Mesenchymal stem cell (in vitro differentiated cells and primary cell): ENCODE data around the gene LRFN2.

Source experiments
- DNase-seq: peaks from one replicate; pipeline ENCODE4 v3.0.0-alpha.2; 2013
- H2AFZ ChIP-seq: one replicate; pipeline ENCODE4 v1.6.1; 2013; ENCODE audit warnings: low read depth, mild to moderate bottlenecking, control low read depth, inconsistent platforms, low read length, moderate library complexity
- H2AK5ac ChIP-seq: 2 replicates; pipeline ENCODE4 v1.6.1; 2013; ENCODE audit warnings: low read length, moderate library complexity, mild to moderate bottlenecking, inconsistent platforms; ENCODE audit not compliant: severe bottlenecking
- H2BK120ac ChIP-seq: one replicate; pipeline ENCODE4 v1.6.1; 2013; ENCODE audit warnings: low read depth, mild to moderate bottlenecking, inconsistent platforms, low read length, moderate library complexity
- H2BK12ac ChIP-seq, 2 experiments: one replicate each; pipeline ENCODE4 v1.6.1; 2013; ENCODE audit warnings: inconsistent platforms in 2 of 2, low read length in 2 of 2, mild to moderate bottlenecking in 2 of 2, moderate library complexity in 2 of 2, control low read depth in 1 of 2
- H2BK15ac ChIP-seq: one replicate; pipeline ENCODE4 v1.6.1; 2013; ENCODE audit warnings: mild to moderate bottlenecking, low read depth, inconsistent platforms; ENCODE audit not compliant: poor library complexity, severe bottlenecking
- H2BK5ac ChIP-seq: 2 replicates; pipeline ENCODE4 v1.6.1; 2013; ENCODE audit warnings: low read depth, mild to moderate bottlenecking, low read length, control low read depth, inconsistent platforms; ENCODE audit not compliant: poor library complexity, severe bottlenecking
- H3K14ac ChIP-seq, 2 experiments: one replicate each; pipeline ENCODE4 v1.6.1; 2013; ENCODE audit warnings: inconsistent platforms in 2 of 2, low read length in 2 of 2, control low read depth in 1 of 2, mild to moderate bottlenecking in 1 of 2, moderate library complexity in 1 of 2
- H3K18ac ChIP-seq, 2 experiments: one replicate each; pipeline ENCODE4 v1.6.1; 2013; ENCODE audit warnings: inconsistent platforms in 2 of 2, low read length in 2 of 2, control low read depth in 1 of 2, low read depth in 1 of 2, mild to moderate bottlenecking in 1 of 2
- H3K23ac ChIP-seq, 2 experiments: one replicate each; pipeline ENCODE4 v1.6.1; 2013; ENCODE audit warnings: inconsistent platforms in 2 of 2, low read length in 2 of 2, mild to moderate bottlenecking in 2 of 2, moderate library complexity in 2 of 2, control low read depth in 1 of 2
- H3K27ac ChIP-seq: 2 replicates; pipeline ENCODE4 v1.5.1; 2013; ENCODE audit warnings: mild to moderate bottlenecking, moderate library complexity, low read length, control low read depth, inconsistent platforms; ENCODE audit not compliant: poor library complexity, severe bottlenecking
- H3K27me3 ChIP-seq, 2 experiments: 2 replicates each; pipeline versions ENCODE4 v1.6.1 to v1.7.0; 2013; ENCODE audit warnings: low read length in 2 of 2, mild to moderate bottlenecking in 2 of 2, moderate library complexity in 2 of 2, control low read depth in 1 of 2, inconsistent platforms in 1 of 2; ENCODE audit not compliant: control insufficient read depth in 1 of 2, insufficient read depth in 1 of 2
- H3K36me3 ChIP-seq, 2 experiments: 2 replicates each; pipeline versions ENCODE4 v1.6.1 to v1.7.0; 2013; ENCODE audit warnings: low read length in 2 of 2, control low read depth in 1 of 2, inconsistent platforms in 1 of 2, low read depth in 1 of 2, mild to moderate bottlenecking in 1 of 2; ENCODE audit not compliant: insufficient read depth in 2 of 2, control insufficient read depth in 1 of 2
- H3K4ac ChIP-seq, 2 experiments: one replicate each; pipeline ENCODE4 v1.6.1; 2013; ENCODE audit warnings: inconsistent platforms in 2 of 2, low read length in 2 of 2, mild to moderate bottlenecking in 2 of 2, moderate library complexity in 2 of 2, control low read depth in 1 of 2, low read depth in 1 of 2
- H3K4me1 ChIP-seq: 2 replicates; pipeline ENCODE4 v1.6.1; 2013; ENCODE audit warnings: low read depth, low read length, control low read depth; ENCODE audit not compliant: control insufficient read depth, insufficient read depth
- H3K4me2 ChIP-seq: 2 replicates; pipeline ENCODE4 v1.6.1; 2013; ENCODE audit warnings: low read length, mild to moderate bottlenecking, inconsistent platforms; ENCODE audit not compliant: poor library complexity, severe bottlenecking
- H3K4me3 ChIP-seq, 2 experiments: 2 replicates each; pipeline versions ENCODE4 v1.5.1 to v1.7.0; 2013; ENCODE audit warnings: low read length in 2 of 2, mild to moderate bottlenecking in 2 of 2, control low read depth in 1 of 2, low read depth in 1 of 2; ENCODE audit not compliant: insufficient read depth in 1 of 2
- H3K79me1 ChIP-seq: replicated peaks from 2 replicates; pipeline ENCODE4 v1.6.1; 2013; ENCODE audit warnings: mild to moderate bottlenecking, control low read depth, low read length, inconsistent platforms; ENCODE audit not compliant: poor library complexity, severe bottlenecking
- H3K9ac ChIP-seq: 2 replicates; pipeline ENCODE4 v1.7.0; 2013; ENCODE audit warnings: mild to moderate bottlenecking, low read length, moderate library complexity
- H3K9me3 ChIP-seq: 2 replicates; pipeline ENCODE4 v1.7.0; 2013; ENCODE audit warnings: mild to moderate bottlenecking, low read length; ENCODE audit not compliant: control insufficient read depth
- H4K8ac ChIP-seq: one replicate; pipeline ENCODE4 v1.6.1; 2013; ENCODE audit warnings: inconsistent platforms, mild to moderate bottlenecking, low read length, moderate library complexity
- H4K91ac ChIP-seq: one replicate; pipeline ENCODE4 v1.6.1; 2013; ENCODE audit warnings: mild to moderate bottlenecking, low read length, inconsistent platforms
- WGBS: methylation state at CpG from one replicate; pipeline ENCODE4 v1.1.7; 2013; ENCODE audit warnings: mixed read lengths; 5-methylcytosine and 5-hydroxymethylcytosine counted together

The LRFN2 gene

DNA sequence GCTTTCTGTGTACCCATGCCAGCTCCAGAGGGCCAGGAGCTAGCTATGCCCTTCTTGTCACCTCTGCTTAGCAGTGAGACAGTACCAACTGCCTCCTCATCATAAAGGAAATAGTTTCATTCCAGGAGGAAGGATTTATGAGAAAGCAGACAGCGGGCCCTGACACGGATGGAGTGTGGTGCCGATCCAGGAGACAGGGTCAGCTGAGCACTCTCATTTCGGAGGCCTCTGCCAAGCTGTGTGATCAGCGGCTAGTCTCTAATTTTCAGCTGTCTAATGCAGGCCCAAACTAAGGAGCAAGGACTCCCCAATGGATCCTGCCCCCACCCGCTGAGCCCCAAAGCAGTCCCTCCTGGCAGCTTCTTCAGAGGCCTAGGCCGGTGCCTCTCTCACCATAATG lies 103.1 kb downstream of the LRFN2 start:
- Histone ChIP-seq H3K27ac (no peak overlapping the region), H3K14ac (no peak overlapping the region), H3K4ac (no peak overlapping the region), H3K18ac (no peak overlapping the region), H3K4me1 (no peaks in the 10 kb centered on the region), H4K8ac (no peak overlapping the region), H2BK12ac (no peak overlapping the region), H3K9ac (no peak overlapping the region), H3K9me3 (no peaks in the 10 kb centered on the region), H3K27me3 (peaks cover 4 to 68% of the 10 kb centered on the region in 2 experiments), H2AFZ (no peak overlapping the region), H2AK5ac (no peak overlapping the region), H3K23ac (no peak overlapping the region), H2BK15ac (no peak overlapping the region), H4K91ac (no peak overlapping the region), H2BK120ac (no peak overlapping the region), H3K4me2 (no peak overlapping the region), H3K79me1 (no peaks in the 10 kb centered on the region), H3K36me3 (no peaks in the 10 kb centered on the region), H3K4me3 (no peak overlapping the region), H2BK5ac (no peak overlapping the region)
- no peak for DNase-seq
- WGBS = 74% methylated on average over 7 of the region's 7 CpGs

DNA sequence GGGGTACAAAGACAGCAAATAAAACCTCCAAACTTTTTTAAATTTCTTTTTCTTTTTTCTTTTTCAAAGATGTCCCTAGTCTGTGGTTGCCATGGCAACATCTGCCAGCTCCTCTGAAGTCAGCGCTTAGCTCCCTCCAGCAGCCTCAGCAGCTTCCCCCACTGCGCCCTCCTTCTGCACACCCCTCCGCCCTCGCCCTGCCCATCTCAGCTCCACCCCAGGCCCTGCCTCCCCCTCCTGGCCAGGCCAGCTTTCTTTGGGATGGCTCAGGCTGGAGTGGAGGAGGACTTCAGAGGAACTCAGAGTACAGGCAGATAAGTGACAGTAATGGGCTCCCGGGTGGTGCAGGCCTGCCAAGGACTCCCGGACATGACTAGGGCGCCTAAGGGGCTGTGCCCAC lies 104.6 kb downstream of the LRFN2 start:
- no peak overlapping the region for H2BK12ac ChIP-seq
- H3K9ac ChIP-seq = no peak overlapping the region
- no peak overlapping the region for H2AFZ ChIP-seq
- H4K8ac ChIP-seq = no peak overlapping the region
- H3K18ac ChIP-seq = no peak overlapping the region
- H2BK5ac ChIP-seq = no peak overlapping the region
- H4K91ac ChIP-seq = no peak overlapping the region
- no peak overlapping the region for H3K27ac ChIP-seq
- H3K4me1 ChIP-seq = no peaks in the 10 kb centered on the region
- H3K27me3 ChIP-seq = peaks cover 14 to 68% of the 10 kb centered on the region in 2 experiments
- no peak overlapping the region for H3K14ac ChIP-seq
- no peaks in the 10 kb centered on the region for H3K36me3 ChIP-seq
- H3K9me3 ChIP-seq = no peaks in the 10 kb centered on the region
- no peak overlapping the region for H3K4me2 ChIP-seq
- H2AK5ac ChIP-seq = no peak overlapping the region
- H3K79me1 ChIP-seq = no peaks in the 10 kb centered on the region
- no peak overlapping the region for H3K4me3 ChIP-seq
- no peak overlapping the region for H2BK15ac ChIP-seq
- no peak overlapping the region for H3K4ac ChIP-seq
- DNase-seq = no peak
- H2BK120ac ChIP-seq = no peak overlapping the region
- H3K23ac ChIP-seq = no peak overlapping the region
- 71% methylated on average over 5 of the region's 7 CpGs for WGBS

DNA sequence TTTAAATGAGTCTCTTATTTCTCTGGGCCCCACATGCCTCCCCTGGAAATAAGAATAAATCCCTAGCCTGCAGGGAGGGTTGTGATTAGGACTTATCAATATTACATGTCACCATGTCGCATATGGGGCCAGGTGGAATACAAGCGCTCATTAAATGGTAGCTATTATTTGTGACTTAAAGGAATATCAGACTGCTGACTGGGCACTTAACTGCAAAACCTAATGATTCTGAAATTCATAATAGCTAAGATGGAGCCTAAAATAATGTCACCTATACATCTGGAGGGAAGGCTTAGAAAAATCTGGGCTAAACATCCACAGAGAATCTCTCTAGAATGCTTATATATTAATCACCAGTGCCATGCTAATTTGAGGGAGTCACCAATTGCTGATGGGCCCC lies 106.5 kb downstream of the LRFN2 start:
- Histone ChIP-seq H3K9ac (no peak overlapping the region), H2BK15ac (no peak overlapping the region), H2BK5ac (no peak overlapping the region), H2AK5ac (no peak overlapping the region), H3K79me1 (no peaks in the 10 kb centered on the region), H3K9me3 (no peaks in the 10 kb centered on the region), H3K4ac (no peak overlapping the region), H4K91ac (no peak overlapping the region), H3K23ac (no peak overlapping the region), H4K8ac (no peak overlapping the region), H3K27me3 (peaks cover 23 to 68% of the 10 kb centered on the region in 2 experiments), H3K4me3 (no peak overlapping the region), H2BK120ac (no peak overlapping the region), H2BK12ac (no peak overlapping the region), H3K4me1 (no peaks in the 10 kb centered on the region), H2AFZ (no peak overlapping the region), H3K4me2 (no peak overlapping the region), H3K27ac (no peak overlapping the region), H3K18ac (no peak overlapping the region), H3K14ac (no peak overlapping the region), H3K36me3 (no peaks in the 10 kb centered on the region)
- 89% methylated on average over 2 of the region's 2 CpGs for whole genome bisulfite sequencing
- no peak for DNase-seq

DNA sequence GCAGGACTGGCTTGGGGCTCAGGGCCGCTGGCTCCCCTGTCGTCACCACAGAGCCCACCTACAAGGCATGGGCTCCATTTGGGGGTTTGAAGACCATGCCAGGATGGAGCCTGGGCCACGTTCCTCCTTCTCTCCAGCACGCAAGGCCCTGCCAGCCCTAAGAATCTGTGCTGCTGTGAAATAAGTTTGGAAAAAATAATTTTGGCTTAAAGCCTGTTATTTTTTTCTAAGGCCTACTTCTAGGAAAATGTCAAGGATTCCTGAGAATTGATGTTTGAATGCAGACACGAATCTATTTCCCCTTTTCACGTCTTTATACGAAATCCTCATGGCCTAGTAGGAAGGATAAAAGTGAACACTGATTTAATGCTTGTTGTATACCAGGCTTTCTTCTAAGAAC lies 107.5 kb downstream of the LRFN2 start:
- H4K8ac ChIP-seq = no peak overlapping the region
- DNase-seq = no peak
- no peak overlapping the region for H3K9ac ChIP-seq
- H2BK120ac ChIP-seq = no peak overlapping the region
- H2BK12ac ChIP-seq = no peak overlapping the region
- no peak overlapping the region for H2BK5ac ChIP-seq
- H3K14ac ChIP-seq = no peak overlapping the region
- no peak overlapping the region for H3K4ac ChIP-seq
- no peak overlapping the region for H3K4me3 ChIP-seq
- no peaks in the 10 kb centered on the region for H3K79me1 ChIP-seq
- H3K23ac ChIP-seq = no peak overlapping the region
- H4K91ac ChIP-seq = no peak overlapping the region
- no peaks in the 10 kb centered on the region for H3K36me3 ChIP-seq
- H3K4me1 ChIP-seq = no peaks in the 10 kb centered on the region
- no peaks in the 10 kb centered on the region for H3K9me3 ChIP-seq
- no peak overlapping the region for H3K4me2 ChIP-seq
- no peak overlapping the region for H3K18ac ChIP-seq
- WGBS = 93% methylated on average over 4 of the region's 7 CpGs
- H3K27ac ChIP-seq = no peak overlapping the region
- no peak overlapping the region for H2AK5ac ChIP-seq
- peaks cover 27 to 69% of the 10 kb centered on the region in 2 experiments for H3K27me3 ChIP-seq
- H2BK15ac ChIP-seq = no peak overlapping the region
- H2AFZ ChIP-seq = no peak overlapping the region
